Endodermal cell (in vitro differentiated cells): ENCODE results near the gene CACNA1H. TPM values are rescaled to one million over a fixed set of nuclear protein-coding genes. Genes with fewer than 3 reads are reported as not detected.

Source experiments
- DNase-seq: peaks from one replicate; pipeline ENCODE4 v3.0.0-alpha.2; 2017
- H3K27ac ChIP-seq: 2 replicates; pipeline ENCODE4 v1.5.1; 2013; ENCODE audit warnings: mild to moderate bottlenecking, low read depth, low read length, moderate library complexity
- H3K27me3 ChIP-seq: 2 replicates; pipeline ENCODE4 v1.6.1; 2013; ENCODE audit warnings: mild to moderate bottlenecking, low read length, moderate library complexity; ENCODE audit not compliant: insufficient read depth, control insufficient read depth, poor library complexity, severe bottlenecking
- H3K36me3 ChIP-seq: 2 replicates; pipeline ENCODE4 v1.7.0; 2013; ENCODE audit warnings: mild to moderate bottlenecking, low read length, moderate library complexity; ENCODE audit not compliant: control insufficient read depth, insufficient read depth
- H3K4me1 ChIP-seq: one replicate; pipeline ENCODE4 v1.7.0; 2013; ENCODE audit warnings: low read length; ENCODE audit not compliant: control insufficient read depth, insufficient read depth
- H3K4me3 ChIP-seq: 2 replicates; pipeline ENCODE4 v1.5.1; 2013; ENCODE audit warnings: mild to moderate bottlenecking, low read length, moderate library complexity
- H3K9ac ChIP-seq: 2 replicates; pipeline ENCODE4 v1.6.1; 2013; ENCODE audit warnings: mild to moderate bottlenecking, low read length, moderate library complexity; ENCODE audit not compliant: poor library complexity, severe bottlenecking; ENCODE audit errors: extremely low read depth
- H3K9me3 ChIP-seq: 2 replicates; pipeline ENCODE4 v1.6.1; 2013; ENCODE audit warnings: mild to moderate bottlenecking, low read length, moderate library complexity; ENCODE audit not compliant: control insufficient read depth
- H3K27ac Mint-ChIP-seq: 2 replicates; pipeline ENCODE4 v1.8.0; 2020; ENCODE audit warnings: mixed read lengths
- H3K27me3 Mint-ChIP-seq: 2 replicates; pipeline ENCODE4 v1.8.0; 2021; ENCODE audit warnings: mild to moderate bottlenecking, mixed read lengths; ENCODE audit not compliant: insufficient read depth
- H3K36me3 Mint-ChIP-seq: 2 replicates; pipeline ENCODE4 v1.8.0; 2020; ENCODE audit warnings: low read depth, mixed read lengths
- H3K4me1 Mint-ChIP-seq: 2 replicates; pipeline ENCODE4 v1.8.0; 2020; ENCODE audit warnings: mixed read lengths
- H3K4me3 Mint-ChIP-seq: 2 replicates; pipeline ENCODE4 v1.8.0; 2020; ENCODE audit warnings: mild to moderate bottlenecking, moderate library complexity, mixed read lengths
- H3K9me3 Mint-ChIP-seq: 2 replicates; pipeline ENCODE4 v1.8.0; 2020; ENCODE audit warnings: mild to moderate bottlenecking, mixed read lengths
- WGBS, 2 experiments: methylation state at CpG; one replicate each; pipeline versions ENCODE4 v1.1.5 to v1.1.7; 2013; ENCODE audit warnings: missing lambda C conversion rate in 2 of 2, mixed read lengths in 1 of 2; ENCODE audit not compliant: insufficient coverage in 1 of 2, insufficient read length in 1 of 2; 5-methylcytosine and 5-hydroxymethylcytosine counted together
- total RNA-seq, 2 donors: library from RNA; stranded (reverse); fragmentation: NEBNext Ultra II Directional in 1 of 2; extraction: Animal tissue kit (Norgen Biotek cat#: 25700) in 1 of 2; gene quantifications; 2 replicates in 1 of 2; 3 replicates in 1 of 2; pipeline ENCODE4 v1.2.1, GENCODE V29; 2021
- TF ChIP-seq, protein P1 (sequence below): fragments of 200-600 bp; sonication (generic); conservative IDR thresholded peaks from 2 replicates; pipeline ENCODE4 v1.5.0; 2021; ENCODE audit warnings: antibody characterized with exemption, mild to moderate bottlenecking

Gene CACNA1H
- total RNA-seq, 2 donors from 2014 or later: 31.6 to 45.0 TPM

DNA sequence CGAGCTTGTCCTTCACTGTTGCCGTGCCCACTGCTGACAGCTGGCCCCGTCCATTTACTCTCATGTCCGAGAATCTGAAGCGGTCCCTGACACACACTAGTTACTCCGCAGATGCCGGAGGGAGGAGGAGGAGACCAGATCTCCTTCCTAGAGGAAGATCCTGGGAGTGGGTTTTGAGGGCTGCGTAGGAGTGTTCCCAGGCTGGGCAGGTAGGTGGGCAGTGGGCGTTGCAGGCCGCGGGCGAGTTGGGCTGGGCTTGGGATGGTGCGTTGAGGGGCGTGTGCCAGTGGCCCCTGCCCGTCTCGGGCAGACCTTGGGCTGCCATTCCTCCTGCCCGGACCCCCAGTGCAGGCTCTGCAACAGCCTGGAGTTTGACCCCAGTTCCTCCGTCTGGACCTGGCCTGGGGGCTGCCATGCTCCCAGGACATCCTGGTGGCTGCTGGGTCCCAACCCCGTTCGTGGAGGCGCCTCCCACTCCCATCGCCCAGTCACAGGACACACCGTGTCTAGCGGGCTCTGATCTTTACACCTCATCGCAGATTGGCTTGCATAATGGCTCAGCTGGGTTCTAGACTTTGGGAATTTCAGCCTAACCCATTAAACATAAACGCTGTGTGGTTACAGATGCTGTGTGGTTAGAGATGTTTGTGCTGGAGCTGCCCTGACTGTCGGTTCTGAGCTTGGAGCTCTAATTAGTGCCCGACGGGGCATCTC, 22.8 kb downstream of the CACNA1H start:
- no peaks in the 10 kb centered on the region for H3K36me3 ChIP-seq
- Mint-ChIP-seq H3K4me1 (no peaks in the 10 kb centered on the region), H3K4me3 (no peak overlapping the region), H3K27ac (no peak overlapping the region), H3K27me3 (no peaks in the 10 kb centered on the region), H3K9me3 (no peaks in the 10 kb centered on the region), H3K36me3 (no peaks in the 10 kb centered on the region)
- H3K27me3 ChIP-seq: no peaks in the 10 kb centered on the region
- no peaks in the 10 kb centered on the region for H3K4me1 ChIP-seq
- no peak for DNase-seq
- WGBS, 2 experiments: 93 to 95% methylated on average over 16 to 29 of the region's 29 CpGs
- no peak overlapping the region for H3K9ac ChIP-seq
- H3K9me3 ChIP-seq: no peaks in the 10 kb centered on the region
- TF ChIP-seq, protein P1, sequence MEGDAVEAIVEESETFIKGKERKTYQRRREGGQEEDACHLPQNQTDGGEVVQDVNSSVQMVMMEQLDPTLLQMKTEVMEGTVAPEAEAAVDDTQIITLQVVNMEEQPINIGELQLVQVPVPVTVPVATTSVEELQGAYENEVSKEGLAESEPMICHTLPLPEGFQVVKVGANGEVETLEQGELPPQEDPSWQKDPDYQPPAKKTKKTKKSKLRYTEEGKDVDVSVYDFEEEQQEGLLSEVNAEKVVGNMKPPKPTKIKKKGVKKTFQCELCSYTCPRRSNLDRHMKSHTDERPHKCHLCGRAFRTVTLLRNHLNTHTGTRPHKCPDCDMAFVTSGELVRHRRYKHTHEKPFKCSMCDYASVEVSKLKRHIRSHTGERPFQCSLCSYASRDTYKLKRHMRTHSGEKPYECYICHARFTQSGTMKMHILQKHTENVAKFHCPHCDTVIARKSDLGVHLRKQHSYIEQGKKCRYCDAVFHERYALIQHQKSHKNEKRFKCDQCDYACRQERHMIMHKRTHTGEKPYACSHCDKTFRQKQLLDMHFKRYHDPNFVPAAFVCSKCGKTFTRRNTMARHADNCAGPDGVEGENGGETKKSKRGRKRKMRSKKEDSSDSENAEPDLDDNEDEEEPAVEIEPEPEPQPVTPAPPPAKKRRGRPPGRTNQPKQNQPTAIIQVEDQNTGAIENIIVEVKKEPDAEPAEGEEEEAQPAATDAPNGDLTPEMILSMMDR: no peak
- no peak overlapping the region for H3K4me3 ChIP-seq
- H3K27ac ChIP-seq: no peak overlapping the region

DNA sequence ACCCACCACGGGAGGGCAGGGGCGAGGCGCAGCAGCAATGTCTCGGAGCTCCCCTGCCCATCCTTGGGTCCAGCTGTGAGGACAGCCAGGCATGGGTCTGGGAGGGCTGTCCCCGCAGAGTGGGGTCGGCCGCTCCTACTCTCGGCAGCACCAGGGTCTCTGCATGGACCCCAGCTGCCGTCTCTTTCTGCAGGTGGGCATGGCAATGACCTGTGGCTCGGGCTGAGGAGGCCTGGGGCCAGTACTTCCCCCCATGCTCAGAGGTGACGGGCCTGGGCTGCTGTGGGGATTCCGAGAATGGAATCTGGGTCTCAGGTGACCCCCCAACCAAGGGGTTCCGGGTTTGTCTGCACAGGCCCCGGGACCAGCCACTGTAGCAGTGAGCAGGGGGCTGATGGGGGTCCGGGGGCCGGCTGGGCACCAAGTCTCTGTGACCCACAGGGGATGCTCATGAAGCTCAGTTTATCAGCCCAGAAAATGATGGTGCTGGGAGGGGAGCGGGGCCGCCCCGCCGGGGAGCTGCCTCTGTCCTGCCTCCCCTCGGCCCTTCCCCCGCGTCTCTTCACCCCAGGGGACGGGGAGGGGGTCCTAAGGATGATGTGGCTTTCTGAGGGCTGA, 23.5 kb downstream of the CACNA1H start:
- Histone ChIP-seq H3K4me1 (no peaks in the 10 kb centered on the region), H3K27ac (no peak overlapping the region), H3K36me3 (no peaks in the 10 kb centered on the region), H3K4me3 (no peak overlapping the region), H3K9ac (no peak overlapping the region), H3K27me3 (no peaks in the 10 kb centered on the region), H3K9me3 (no peaks in the 10 kb centered on the region)
- Mint-ChIP-seq H3K4me3 (no peak overlapping the region), H3K27ac (no peak overlapping the region), H3K4me1 (no peaks in the 10 kb centered on the region), H3K36me3 (no peaks in the 10 kb centered on the region), H3K27me3 (no peaks in the 10 kb centered on the region), H3K9me3 (no peaks in the 10 kb centered on the region)
- TF ChIP-seq, protein P1: no peak
- DNase-seq: no peak
- 90 to 95% methylated on average over 15 to 24 of the region's 24 CpGs for WGBS, 2 experiments

DNA sequence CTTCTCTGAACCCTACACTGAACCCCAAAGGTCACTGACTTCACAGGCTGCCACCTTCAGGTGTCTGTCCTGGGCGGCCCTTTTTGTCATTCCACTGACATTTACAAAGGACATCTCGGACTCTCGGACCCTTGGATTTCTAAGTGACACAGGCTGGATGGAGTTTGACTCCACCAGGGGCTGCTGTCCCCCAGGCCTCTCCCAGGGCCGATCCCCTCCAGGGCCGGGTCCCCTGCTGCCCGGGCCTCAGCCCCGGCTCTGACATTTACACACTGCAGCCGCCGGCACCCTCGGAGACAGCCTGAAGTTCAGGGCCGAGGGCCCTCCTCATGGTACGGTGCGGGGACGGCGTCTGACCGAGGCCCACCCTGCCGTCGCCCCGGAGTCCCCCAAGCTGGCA, 24.1 kb downstream of the CACNA1H start:
- no peak for DNase-seq
- H3K4me3 ChIP-seq: no peak overlapping the region
- TF ChIP-seq, protein P1: no peak
- H3K36me3 Mint-ChIP-seq: no peaks in the 10 kb centered on the region
- no peak overlapping the region for H3K27ac Mint-ChIP-seq
- H3K27ac ChIP-seq: no peak overlapping the region
- no peaks in the 10 kb centered on the region for H3K27me3 Mint-ChIP-seq
- H3K9me3 ChIP-seq: no peaks in the 10 kb centered on the region
- H3K4me3 Mint-ChIP-seq: no peak overlapping the region
- H3K36me3 ChIP-seq: no peaks in the 10 kb centered on the region
- no peaks in the 10 kb centered on the region for H3K4me1 ChIP-seq
- H3K9me3 Mint-ChIP-seq: no peaks in the 10 kb centered on the region
- H3K9ac ChIP-seq: no peak overlapping the region
- no peaks in the 10 kb centered on the region for H3K4me1 Mint-ChIP-seq
- 92 to 94% methylated on average over 17 to 19 of the region's 19 CpGs for WGBS, 2 experiments
- no peaks in the 10 kb centered on the region for H3K27me3 ChIP-seq
